CD8-positive, alpha-beta memory T cell (primary cell): Measurements from ENCODE around the gene REEP1. TPM values are rescaled to one million over a fixed set of nuclear protein-coding genes. Genes with fewer than 3 reads are reported as not detected.

Experiments used
- CTCF ChIA-PET: fragments of 350-600 bp; sonication (Branson Sonifier 250); formaldehyde crosslinking; loops from one replicate; lab custom pipeline; 2021; ENCODE audit warnings: antibody characterized with exemption; lab: Charles Lee
- POLR2A ChIA-PET: fragments of 350-600 bp; sonication (Branson Sonifier 250); formaldehyde crosslinking; loops from one replicate; lab custom pipeline; 2021; ENCODE audit warnings: antibody characterized with exemption; lab: Charles Lee
- DNase-seq, 5 donors: peaks; one replicate each; pipeline versions ENCODE4 v3.0.0 to v3.0.0-alpha.2; 2020 to 2022; ENCODE audit warnings: mixed read lengths in 1 of 5
- H3K27ac ChIP-seq: one replicate; pipeline ENCODE4 v1.7.0; 2013; ENCODE audit warnings: low read depth, mild to moderate bottlenecking, low read length, moderate library complexity
- H3K27me3 ChIP-seq: 2 replicates; pipeline ENCODE4 v1.7.0; 2013; ENCODE audit warnings: low read length, mild to moderate bottlenecking; ENCODE audit not compliant: insufficient read depth, poor library complexity, severe bottlenecking
- H3K36me3 ChIP-seq: 2 replicates; pipeline ENCODE4 v1.7.0; 2013; ENCODE audit warnings: mild to moderate bottlenecking, low read length, moderate library complexity; ENCODE audit not compliant: insufficient read depth
- H3K4me1 ChIP-seq: 2 replicates; pipeline ENCODE4 v1.7.0; 2013; ENCODE audit warnings: mild to moderate bottlenecking, low read length, moderate library complexity; ENCODE audit not compliant: insufficient read depth
- H3K4me3 ChIP-seq: 2 replicates; pipeline ENCODE4 v1.7.0; 2013; ENCODE audit warnings: mild to moderate bottlenecking, low read length
- H3K9me3 ChIP-seq: 2 replicates; pipeline ENCODE4 v1.7.0; 2013; ENCODE audit warnings: mild to moderate bottlenecking, low read length
- H3K27ac Mint-ChIP-seq, 8 donors: one replicate each; pipeline ENCODE4 v1.8.0; 2020 to 2021; ENCODE audit warnings: mixed read lengths in 8 of 8, mild to moderate bottlenecking in 6 of 8, inconsistent platforms in 3 of 8, moderate library complexity in 3 of 8
- H3K27me3 Mint-ChIP-seq, 2 donors: one replicate each; pipeline ENCODE4 v1.8.0; 2020 to 2021; ENCODE audit warnings: mixed read lengths in 2 of 2, mild to moderate bottlenecking in 1 of 2, moderate library complexity in 1 of 2
- H3K36me3 Mint-ChIP-seq, 3 donors: one replicate each; pipeline ENCODE4 v1.8.0; 2020 to 2021; ENCODE audit warnings: mixed read lengths in 3 of 3, inconsistent platforms in 1 of 3, mild to moderate bottlenecking in 1 of 3
- H3K4me1 Mint-ChIP-seq, 3 donors: one replicate each; pipeline ENCODE4 v1.8.0; 2020 to 2021; ENCODE audit warnings: mixed read lengths in 3 of 3, inconsistent platforms in 1 of 3, mild to moderate bottlenecking in 1 of 3
- H3K4me3 Mint-ChIP-seq, 7 donors: one replicate each; pipeline ENCODE4 v1.8.0; 2020 to 2021; ENCODE audit warnings: mixed read lengths in 7 of 7, mild to moderate bottlenecking in 6 of 7, moderate library complexity in 4 of 7, inconsistent platforms in 2 of 7
- H3K9me3 Mint-ChIP-seq, 5 donors: one replicate each; pipeline ENCODE4 v1.8.0; 2020 to 2022; ENCODE audit warnings: mixed read lengths in 5 of 5, mild to moderate bottlenecking in 3 of 5, moderate library complexity in 2 of 5, inconsistent platforms in 1 of 5
- polyA plus RNA-seq: library from polyadenylated mRNA; unstranded; fragments of 300-500 nt; fragmentation: Illumina TruSeq; gene quantifications from one replicate; pipeline ENCODE4 v1.2.3, GENCODE V29; 2021
- total RNA-seq, 2 experiments: library from RNA; stranded (reverse); gene quantifications; one replicate each; pipeline ENCODE4 v1.2.3, GENCODE V29; 2021

REEP1 gene
- total and polyA plus RNA-seq, 3 experiments from 2014 or later, result 0.20 to 0.28 TPM; not detected in 1

DNA sequence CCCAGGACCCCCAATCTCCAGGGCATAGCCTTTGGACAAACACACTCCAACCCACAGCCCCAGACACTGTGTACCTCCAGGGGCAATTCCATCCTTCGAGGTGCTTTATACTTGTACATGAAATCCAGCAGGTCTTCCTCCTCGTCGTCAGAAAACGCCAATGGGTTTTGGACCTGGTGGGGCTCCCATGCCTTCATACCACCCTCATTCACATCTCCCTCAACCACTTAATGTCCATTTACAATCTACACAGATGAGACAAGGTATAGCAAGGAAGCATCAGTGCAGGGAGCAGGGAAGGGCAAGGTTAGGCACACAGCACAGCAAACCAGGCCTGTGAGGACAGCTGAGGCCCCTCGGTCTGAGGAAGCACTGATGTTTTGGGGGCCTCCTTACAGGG is 117.5 kb downstream of the REEP1 start:
- H3K36me3 ChIP-seq, result no peaks in the 10 kb centered on the region
- H3K4me1 ChIP-seq, result no peaks in the 10 kb centered on the region
- no peaks in the 10 kb centered on the region for H3K9me3 ChIP-seq
- DNase-seq, result no peak
- CTCF ChIA-PET, result no interaction called here
- H3K27ac ChIP-seq, result no peak overlapping the region
- POLR2A ChIA-PET, result no interaction called here
- H3K4me3 ChIP-seq, result no peak overlapping the region
- Mint-ChIP-seq H3K4me1 (peaks cover 0 to 3% (median 3%) of the 10 kb centered on the region in 3 donors), H3K4me3 (no peak overlapping the region), H3K36me3 (peaks cover 0 to 3% (median 0%) of the 10 kb centered on the region in 3 donors), H3K27me3 (no peaks in the 10 kb centered on the region), H3K27ac (peak overlapping the region in 1 of 8 donors; percentile 57), H3K9me3 (no peaks in the 10 kb centered on the region)
- no peaks in the 10 kb centered on the region for H3K27me3 ChIP-seq

GRCh38 chr2:86218124-86218523 is 119.3 kb downstream of the REEP1 start:
- Histone ChIP-seq H3K27me3 (no peaks in the 10 kb centered on the region), H3K9me3 (no peaks in the 10 kb centered on the region), H3K4me3 (no peak overlapping the region), H3K4me1 (no peaks in the 10 kb centered on the region), H3K27ac (no peak overlapping the region), H3K36me3 (peaks cover 5% of the 10 kb centered on the region)
- Mint-ChIP-seq H3K27me3 (no peaks in the 10 kb centered on the region), H3K36me3 (peaks cover 0 to 19% (median 0%) of the 10 kb centered on the region in 3 donors), H3K4me1 (peaks cover 0 to 3% (median 0%) of the 10 kb centered on the region in 3 donors), H3K9me3 (no peaks in the 10 kb centered on the region), H3K4me3 (no peak overlapping the region), H3K27ac (peak overlapping the region in 1 of 8 donors; percentile 47)
- no peak for DNase-seq
- CTCF ChIA-PET, result no interaction called here
- POLR2A ChIA-PET, result no interaction called here

DNA sequence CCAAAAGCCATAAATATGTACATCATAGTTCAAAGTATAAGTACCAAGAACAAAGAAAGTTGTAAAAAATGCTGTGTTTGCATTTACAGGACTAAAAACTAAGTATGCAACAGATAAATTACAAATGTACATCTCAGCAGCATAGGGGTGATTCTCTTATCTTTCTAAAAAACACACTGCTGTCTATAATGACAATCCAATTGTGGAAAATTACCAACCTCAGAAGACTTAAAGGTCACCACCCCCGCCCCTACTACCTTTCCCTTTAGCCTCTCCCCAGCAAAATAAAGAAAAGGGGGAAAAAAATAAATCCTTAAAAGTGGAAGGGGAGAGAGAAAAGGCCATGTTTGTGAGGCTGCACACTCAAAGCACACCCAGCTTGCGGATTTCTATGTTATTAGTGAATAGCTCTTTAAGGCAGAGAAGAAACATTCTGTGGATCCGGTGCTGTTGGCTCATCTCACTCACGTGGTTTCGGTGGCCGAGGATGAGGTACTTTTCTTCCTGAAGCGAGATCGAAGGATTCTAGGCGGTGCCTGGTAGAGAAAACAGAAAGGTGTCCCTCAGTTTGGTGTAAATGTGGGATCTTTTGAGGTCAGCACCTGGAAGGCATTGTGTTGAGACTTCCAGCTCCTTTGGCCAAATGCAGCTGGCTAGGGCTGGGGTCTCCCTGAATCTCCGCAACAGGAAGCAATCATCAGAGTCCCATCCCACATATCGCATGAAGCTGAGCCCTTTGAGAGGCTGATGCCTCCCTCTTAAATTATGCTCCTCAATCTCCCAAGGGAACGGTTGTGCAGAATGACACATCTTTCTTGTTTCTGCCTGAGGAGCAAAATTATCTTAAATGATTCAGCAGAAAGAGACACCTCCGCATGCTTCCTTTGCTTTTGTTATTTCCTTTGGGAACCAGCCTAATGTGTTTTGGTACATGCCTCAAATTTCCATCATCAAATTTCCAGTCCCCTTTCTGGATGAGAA is 120.6 kb downstream of the REEP1 start:
- no peaks in the 10 kb centered on the region for H3K4me1 ChIP-seq
- no peak for DNase-seq
- no peaks in the 10 kb centered on the region for H3K27me3 ChIP-seq
- no peaks in the 10 kb centered on the region for H3K9me3 ChIP-seq
- Mint-ChIP-seq H3K27ac (peak overlapping the region in 2 of 8 donors; percentile 17), H3K4me1 (peaks cover 0 to 3% (median 0%) of the 10 kb centered on the region in 3 donors), H3K4me3 (peak overlapping the region in 1 of 7 donors; percentile 10), H3K36me3 (peaks cover 0 to 29% (median 0%) of the 10 kb centered on the region in 3 donors), H3K9me3 (no peaks in the 10 kb centered on the region), H3K27me3 (no peaks in the 10 kb centered on the region)
- peaks cover 12% of the 10 kb centered on the region for H3K36me3 ChIP-seq
- ChIA-PET CTCF (no interaction called here), POLR2A (no interaction called here)
- no peak overlapping the region for H3K4me3 ChIP-seq
- H3K27ac ChIP-seq, result peak overlapping the region; percentile 40

DNA sequence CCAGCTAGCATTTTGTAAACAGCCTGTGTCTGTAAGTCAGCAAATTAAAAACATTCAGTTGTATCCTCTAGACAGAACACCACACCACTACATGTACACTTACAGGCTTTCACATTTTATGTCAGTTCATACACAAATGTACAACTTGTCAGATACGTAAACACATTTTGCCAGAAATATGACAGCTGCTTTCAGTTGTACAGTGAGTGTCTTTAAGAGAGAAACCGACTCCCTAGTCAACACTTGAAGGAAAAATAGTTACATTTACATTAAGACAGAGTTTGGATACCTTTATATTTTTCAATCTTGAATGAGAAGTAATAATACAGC is 123.0 kb downstream of the REEP1 start:
- Mint-ChIP-seq H3K27ac (peak overlapping the region in 1 of 8 donors; percentile 52), H3K4me3 (no peak overlapping the region), H3K36me3 (peaks cover 0 to 51% (median 8%) of the 10 kb centered on the region in 3 donors), H3K27me3 (no peaks in the 10 kb centered on the region), H3K9me3 (no peaks in the 10 kb centered on the region), H3K4me1 (no peaks in the 10 kb centered on the region)
- ChIA-PET CTCF (no interaction called here), POLR2A (no interaction called here)
- DNase-seq, result no peak
- no peak overlapping the region for H3K4me3 ChIP-seq
- H3K27me3 ChIP-seq, result no peaks in the 10 kb centered on the region
- peaks cover 32% of the 10 kb centered on the region for H3K36me3 ChIP-seq
- no peak overlapping the region for H3K27ac ChIP-seq
- H3K4me1 ChIP-seq, result no peaks in the 10 kb centered on the region
- no peaks in the 10 kb centered on the region for H3K9me3 ChIP-seq

DNA sequence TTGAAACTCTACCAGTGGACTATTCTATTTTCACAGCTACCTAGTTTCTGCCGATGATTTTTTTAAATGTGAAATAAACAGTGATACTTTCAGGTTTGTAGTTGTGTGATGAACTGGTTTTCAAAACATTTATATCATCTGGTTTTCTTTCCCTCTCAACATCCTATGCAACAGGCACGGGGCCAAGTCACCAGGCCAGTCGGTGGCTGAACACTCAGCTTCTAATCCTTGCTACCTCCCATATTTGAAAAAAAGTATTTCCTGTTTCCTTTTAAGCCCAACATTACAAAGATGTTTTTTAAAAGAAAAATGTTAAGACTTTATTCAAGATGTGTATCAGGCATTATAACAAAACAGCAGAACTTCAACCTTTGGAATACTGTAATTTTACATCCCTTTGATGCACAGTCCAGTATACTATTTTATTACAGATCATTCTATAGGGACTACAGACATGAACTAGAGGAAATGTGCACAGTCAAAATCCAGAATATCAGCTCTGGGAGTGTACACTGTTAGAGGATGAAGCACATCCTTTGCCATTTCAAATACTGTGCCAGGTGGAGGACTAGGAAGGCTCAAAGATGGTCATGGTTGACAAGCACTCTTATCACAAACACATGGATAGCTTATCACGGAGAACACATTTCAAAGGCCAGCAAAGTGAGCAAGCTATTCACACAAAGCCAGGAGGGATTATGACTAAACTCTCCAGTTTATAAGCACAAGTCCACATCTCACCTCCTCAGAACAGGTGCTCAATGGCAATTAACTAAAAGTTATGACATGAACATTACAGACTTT is 123.5 kb downstream of the REEP1 start:
- no peak overlapping the region for H3K4me3 ChIP-seq
- Mint-ChIP-seq H3K4me1 (no peaks in the 10 kb centered on the region), H3K9me3 (no peaks in the 10 kb centered on the region), H3K36me3 (peaks cover 0 to 56% (median 10%) of the 10 kb centered on the region in 3 donors), H3K27me3 (no peaks in the 10 kb centered on the region), H3K27ac (peak overlapping the region in 4 of 8 donors; percentile 15 to 52 (median 26)), H3K4me3 (no peak overlapping the region)
- no peak for DNase-seq
- H3K27ac ChIP-seq, result no peak overlapping the region
- peaks cover 37% of the 10 kb centered on the region for H3K36me3 ChIP-seq
- H3K9me3 ChIP-seq, result no peaks in the 10 kb centered on the region
- ChIA-PET CTCF (no interaction called here), POLR2A (no interaction called here)
- H3K4me1 ChIP-seq, result no peaks in the 10 kb centered on the region
- no peaks in the 10 kb centered on the region for H3K27me3 ChIP-seq

DNA sequence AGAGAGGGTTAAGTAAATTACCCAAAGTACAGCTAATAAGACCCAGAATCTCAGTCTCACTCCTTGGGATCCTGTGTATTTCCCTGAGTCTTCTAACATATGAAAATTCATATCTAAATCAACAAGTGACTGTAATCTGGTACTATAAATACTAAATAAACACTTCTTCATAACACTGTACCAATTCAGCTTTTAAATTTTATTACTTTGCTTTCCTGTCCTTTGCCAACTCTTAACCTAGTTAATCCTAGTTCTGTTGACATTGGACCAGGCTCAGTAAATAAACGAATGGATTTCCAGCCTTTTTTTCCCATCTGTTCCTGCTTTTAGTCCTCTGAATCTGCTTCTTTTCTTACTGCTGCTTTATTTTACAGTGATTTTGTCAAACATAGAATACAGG is 124.4 kb downstream of the REEP1 start:
- Histone ChIP-seq H3K36me3 (peaks cover 45% of the 10 kb centered on the region), H3K27ac (no peak overlapping the region), H3K4me3 (no peak overlapping the region), H3K27me3 (no peaks in the 10 kb centered on the region), H3K9me3 (no peaks in the 10 kb centered on the region), H3K4me1 (no peaks in the 10 kb centered on the region)
- peaks cover 3 to 64% (median 14%) of the 10 kb centered on the region in 3 donors for H3K36me3 Mint-ChIP-seq
- no peaks in the 10 kb centered on the region for H3K4me1 Mint-ChIP-seq
- DNase-seq, result no peak
- POLR2A ChIA-PET, result no interaction called here
- H3K27ac Mint-ChIP-seq, result no peak overlapping the region
- CTCF ChIA-PET, result no interaction called here
- H3K9me3 Mint-ChIP-seq, result no peaks in the 10 kb centered on the region
- H3K27me3 Mint-ChIP-seq, result no peaks in the 10 kb centered on the region
- H3K4me3 Mint-ChIP-seq, result no peak overlapping the region

GRCh38 chr2:86211796-86212188 is 125.6 kb downstream of the REEP1 start:
- Histone ChIP-seq H3K27me3 (no peaks in the 10 kb centered on the region), H3K4me3 (no peak overlapping the region), H3K4me1 (no peaks in the 10 kb centered on the region), H3K36me3 (peaks cover 56% of the 10 kb centered on the region), H3K27ac (no peak overlapping the region), H3K9me3 (no peaks in the 10 kb centered on the region)
- Mint-ChIP-seq H3K27ac (peak overlapping the region in 1 of 8 donors; percentile 23), H3K4me3 (no peak overlapping the region), H3K9me3 (no peaks in the 10 kb centered on the region), H3K4me1 (no peaks in the 10 kb centered on the region), H3K27me3 (no peaks in the 10 kb centered on the region), H3K36me3 (peaks cover 3 to 76% (median 18%) of the 10 kb centered on the region in 3 donors)
- CTCF ChIA-PET, result no interaction called here
- POLR2A ChIA-PET, result no interaction called here
- DNase-seq, result no peak
